Measurements from ENCODE around the gene CLDN9. TPM values are rescaled to one million over a fixed set of nuclear protein-coding genes. Genes with fewer than 3 reads are reported as not detected.

CLDN9 gene
- total and polyA plus RNA-seq, 9 of the 15 experiments (the other 6 are each of a cell fraction or from before 2014, with no cell fraction given), result 0.12 to 0.44 (median 0.22) TPM; not detected in 4

- TF ChIP-seq REST (IDR thresholded peaks at IDR 0.05; ENCODE audit: borderline replicate concordance) (peak; percentile 84), REST (CRISPR knock-in tag; IDR thresholded peaks at IDR 0.05; ENCODE audit: low read depth) (no peak), BCLAF1 (IDR thresholded peaks at IDR 0.05; ENCODE audit: borderline replicate concordance in 1 of 2, control insufficient read depth in 1 of 2, low read depth in 2 of 2, low read length in 1 of 2) (no peak), ZNF140 (CRISPR knock-in tag; IDR thresholded peaks at IDR 0.05) (no peak), HMGN3 (IDR thresholded peaks at IDR 0.05; ENCODE audit: borderline replicate concordance, extremely low read depth, insufficient read length, low read depth, low read length) (no peak), POLR2G (IDR thresholded peaks at IDR 0.05; ENCODE audit: low read depth, low read length) (peak; percentile 69), ZNF224 (CRISPR knock-in tag; IDR thresholded peaks at IDR 0.05) (no peak), TFAP4 (CRISPR knock-in tag; IDR thresholded peaks at IDR 0.05; ENCODE audit: borderline replicate concordance) (peak; percentile 90), ETS1 (conservative IDR thresholded peaks at IDR 0.05; ENCODE audit: control insufficient read depth, low read depth, low read length) (no peak), NRF1 (conservative IDR thresholded peaks at IDR 0.05 in 1 of 2, IDR thresholded peaks at IDR 0.05 in 1 of 2) (peak; percentile 80 to 83), RB1 (IDR thresholded peaks at IDR 0.05; ENCODE audit: low read depth) (peak; percentile 69; the same call in 1 of the 2 replicates), SNAPC5 (CRISPR knock-in tag; IDR thresholded peaks at IDR 0.05) (no peak)
These were observed 16.9 kb downstream of the CLDN9 start (continued) for GRCh38 chr16:3029491-3030221.
